Mucosa of rectum (tissue), 2 donors: Measurements from ENCODE around the gene RIN3.
"Not testable (repeated sequence)": the region's sequence is repeated elsewhere in the genome, so short reads cannot be mapped to it uniquely, and the experiment has no call there.

Experiments used
- H3K27ac ChIP-seq, 2 donors: one replicate each; pipeline ENCODE4 v1.7.0; 2013; ENCODE audit warnings: inconsistent platforms in 2 of 2, low read depth in 2 of 2, low read length in 2 of 2
- H3K27me3 ChIP-seq, 2 donors: one replicate each; pipeline ENCODE4 v1.7.0; 2013; ENCODE audit warnings: low read length in 2 of 2; ENCODE audit not compliant: control insufficient read depth in 2 of 2, insufficient read depth in 2 of 2
- H3K36me3 ChIP-seq, 2 donors: one replicate each; pipeline ENCODE4 v1.7.0; 2013; ENCODE audit warnings: low read length in 2 of 2; ENCODE audit not compliant: control insufficient read depth in 2 of 2, insufficient read depth in 2 of 2
- H3K4me1 ChIP-seq, 2 donors: one replicate each; pipeline ENCODE4 v1.7.0; 2013; ENCODE audit warnings: low read length in 2 of 2, mild to moderate bottlenecking in 1 of 2; ENCODE audit not compliant: control insufficient read depth in 2 of 2, insufficient read depth in 2 of 2
- H3K4me3 ChIP-seq, 2 donors: one replicate each; pipeline ENCODE4 v1.7.0; 2013; ENCODE audit warnings: low read length in 2 of 2
- H3K9ac ChIP-seq, 2 donors: one replicate each; pipeline ENCODE4 v1.7.0; 2013; ENCODE audit warnings: low read length in 2 of 2, low read depth in 1 of 2, mild to moderate bottlenecking in 1 of 2
- H3K9me3 ChIP-seq, 2 donors: one replicate each; pipeline ENCODE4 v1.7.0; 2013; ENCODE audit warnings: low read length in 2 of 2; ENCODE audit not compliant: control insufficient read depth in 2 of 2
- donor health status: healthy.
- donor health status: Normal muscosa, but diverticular disease.

RIN3 gene

GRCh38 chr14:92704821-92705220 lies 191.2 kb downstream of the RIN3 start:
- no peak overlapping the region for H3K4me3 ChIP-seq
- peak overlapping the region in 1 of 2 donors; percentile 52 for H3K27ac ChIP-seq
- H3K9me3 ChIP-seq: no peaks in the 10 kb centered on the region
- no peak overlapping the region for H3K9ac ChIP-seq
- no peaks in the 10 kb centered on the region for H3K4me1 ChIP-seq
- H3K27me3 ChIP-seq: no peaks in the 10 kb centered on the region
- peaks cover 26% of the 10 kb centered on the region in 2 donors for H3K36me3 ChIP-seq

GRCh38 chr14:92706386-92706785 lies 192.8 kb downstream of the RIN3 start:
- no peaks in the 10 kb centered on the region for H3K27me3 ChIP-seq
- no peak overlapping the region for H3K27ac ChIP-seq
- H3K4me1 ChIP-seq: no peaks in the 10 kb centered on the region
- H3K9me3 ChIP-seq: no peaks in the 10 kb centered on the region
- H3K4me3 ChIP-seq: no peak overlapping the region
- H3K36me3 ChIP-seq: peaks cover 31 to 38% of the 10 kb centered on the region in 2 donors
- H3K9ac ChIP-seq: no peak overlapping the region

GRCh38 chr14:92709340-92710000 lies 195.9 kb downstream of the RIN3 start:
- Histone ChIP-seq H3K36me3 (peaks cover 34 to 44% of the 10 kb centered on the region in 2 donors), H3K9me3 (no peaks in the 10 kb centered on the region), H3K9ac (no peak overlapping the region), H3K4me3 (no peak overlapping the region), H3K4me1 (no peaks in the 10 kb centered on the region), H3K27me3 (no peaks in the 10 kb centered on the region), H3K27ac (no peak overlapping the region)

DNA sequence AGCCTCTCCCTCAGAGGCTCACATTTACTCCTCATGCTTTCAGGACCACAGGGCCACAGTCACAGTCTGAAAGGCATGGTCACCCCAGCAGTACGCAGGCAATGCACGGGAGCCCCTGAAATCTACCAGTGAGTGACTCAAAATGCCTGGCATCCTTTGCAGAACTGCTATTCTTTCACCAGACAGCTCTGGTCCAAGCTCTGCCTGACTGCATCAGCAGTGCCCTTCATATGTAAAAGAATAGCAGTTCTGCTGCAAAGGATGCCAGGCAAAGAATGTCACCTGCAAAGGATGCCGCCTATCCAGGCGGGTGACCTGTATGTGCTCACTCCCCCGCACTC lies 196.4 kb downstream of the RIN3 start:
- Histone ChIP-seq H3K4me1 (no peaks in the 10 kb centered on the region), H3K9me3 (no peaks in the 10 kb centered on the region), H3K4me3 (no peak overlapping the region), H3K36me3 (peaks cover 30 to 41% of the 10 kb centered on the region in 2 donors), H3K9ac (no peak overlapping the region), H3K27me3 (no peaks in the 10 kb centered on the region), H3K27ac (no peak overlapping the region)

GRCh38 chr14:92711976-92712653 lies 198.5 kb downstream of the RIN3 start:
- no peaks in the 10 kb centered on the region for H3K27me3 ChIP-seq
- H3K4me1 ChIP-seq: no peaks in the 10 kb centered on the region
- H3K4me3 ChIP-seq: no peak overlapping the region
- no peak overlapping the region for H3K9ac ChIP-seq
- peaks cover 20 to 39% of the 10 kb centered on the region in 2 donors for H3K36me3 ChIP-seq
- H3K9me3 ChIP-seq: no peaks in the 10 kb centered on the region
- no peak overlapping the region for H3K27ac ChIP-seq

GRCh38 chr14:92712654-92713051 lies 199.1 kb downstream of the RIN3 start:
- Histone ChIP-seq H3K27me3 (no peaks in the 10 kb centered on the region), H3K4me3 (no peak overlapping the region), H3K36me3 (peaks cover 20 to 37% of the 10 kb centered on the region in 2 donors), H3K27ac (no peak overlapping the region), H3K4me1 (no peaks in the 10 kb centered on the region), H3K9ac (no peak overlapping the region), H3K9me3 (no peaks in the 10 kb centered on the region)

GRCh38 chr14:92714739-92715307 lies 201.2 kb downstream of the RIN3 start:
- not testable (repeated sequence) for H3K9ac ChIP-seq, H3K9me3 ChIP-seq, H3K4me3 ChIP-seq, H3K27me3 ChIP-seq, H3K27ac ChIP-seq, H3K4me1 ChIP-seq
- H3K36me3 ChIP-seq: peaks cover 13 to 28% of the 10 kb centered on the region in 2 donors

GRCh38 chr14:92716131-92716530 lies 202.6 kb downstream of the RIN3 start:
- Histone ChIP-seq H3K4me1 (peaks cover 0 to 13% of the 10 kb centered on the region in 2 donors), H3K27me3 (no peaks in the 10 kb centered on the region), H3K4me3 (no peak overlapping the region), H3K27ac (no peak overlapping the region), H3K9me3 (no peaks in the 10 kb centered on the region), H3K9ac (no peak overlapping the region), H3K36me3 (peaks cover 9 to 17% of the 10 kb centered on the region in 2 donors)

DNA sequence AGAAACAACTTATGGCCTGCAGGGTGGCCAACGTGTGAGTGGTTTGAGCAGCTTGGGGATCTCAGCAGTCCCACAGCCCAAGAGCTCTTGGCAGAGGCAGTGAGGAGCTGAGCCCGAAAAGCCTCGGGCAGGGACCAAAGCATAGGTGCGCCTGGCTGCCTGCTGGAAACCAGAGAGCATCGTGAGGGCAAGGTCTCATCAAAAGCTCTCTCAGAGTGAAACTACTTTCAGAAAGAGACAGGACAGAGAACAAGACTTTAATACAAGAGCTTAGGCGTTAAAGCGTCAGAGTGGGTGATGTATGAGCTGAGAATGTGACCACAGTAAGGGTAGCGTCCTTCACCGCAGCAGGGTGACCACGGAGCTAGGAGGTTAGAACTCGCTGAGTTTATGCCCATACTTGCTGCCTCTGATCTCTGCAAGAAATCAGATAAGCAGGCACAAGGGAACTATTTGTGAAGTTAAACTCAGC lies 204.0 kb downstream of the RIN3 start:
- Histone ChIP-seq H3K27ac (no peak overlapping the region), H3K27me3 (no peaks in the 10 kb centered on the region), H3K9ac (no peak overlapping the region), H3K36me3 (peaks cover 6 to 13% of the 10 kb centered on the region in 2 donors), H3K4me3 (no peak overlapping the region), H3K9me3 (no peaks in the 10 kb centered on the region), H3K4me1 (peaks cover 0 to 14% of the 10 kb centered on the region in 2 donors)

GRCh38 chr14:92718664-92719063 lies 205.1 kb downstream of the RIN3 start:
- Histone ChIP-seq H3K27ac (no peak overlapping the region), H3K4me1 (peaks cover 0 to 14% of the 10 kb centered on the region in 2 donors), H3K27me3 (no peaks in the 10 kb centered on the region), H3K36me3 (peaks cover 2 to 10% of the 10 kb centered on the region in 2 donors), H3K9ac (no peak overlapping the region), H3K9me3 (no peaks in the 10 kb centered on the region), H3K4me3 (no peak overlapping the region)
